Small intestine (tissue), 7 donors: ENCODE results near the gene CCDC172. TPM values are rescaled to one million over a fixed set of nuclear protein-coding genes. Genes with fewer than 3 reads are reported as not detected.

Experiments
- DNase-seq, 2 donors: peaks; one replicate each; pipeline versions ENCODE4 v3.0.0 to v3.0.0-alpha.2; 2013
- FAIRE-seq: peaks from 2 replicates; lab custom pipeline; 2012; peaks lifted over from hg19 to GRCh38; lab: Jason Lieb, UNC
- H3K27ac ChIP-seq, 3 donors: one replicate each; pipeline ENCODE4 v1.5.1; 2013; ENCODE audit warnings: low read length in 2 of 3, mild to moderate bottlenecking in 2 of 3, control low read depth in 1 of 3, inconsistent platforms in 1 of 3, low read depth in 1 of 3, moderate library complexity in 1 of 3
- H3K27me3 ChIP-seq, 3 donors: one replicate each; pipeline ENCODE4 v1.6.1; 2013; ENCODE audit warnings: low read length in 3 of 3, inconsistent platforms in 1 of 3; ENCODE audit not compliant: control insufficient read depth in 3 of 3, insufficient read depth in 3 of 3
- H3K36me3 ChIP-seq, 3 donors: one replicate each; pipeline ENCODE4 v1.6.1; 2013; ENCODE audit warnings: low read length in 3 of 3, inconsistent platforms in 1 of 3, low read depth in 1 of 3, mild to moderate bottlenecking in 1 of 3, moderate library complexity in 1 of 3; ENCODE audit not compliant: control insufficient read depth in 3 of 3, insufficient read depth in 2 of 3
- H3K4me1 ChIP-seq, 3 donors: one replicate each; pipeline ENCODE4 v1.6.1; 2013; ENCODE audit warnings: low read length in 2 of 3, inconsistent platforms in 1 of 3, low read depth in 1 of 3, mild to moderate bottlenecking in 1 of 3, moderate library complexity in 1 of 3; ENCODE audit not compliant: control insufficient read depth in 3 of 3, insufficient read depth in 2 of 3
- H3K4me3 ChIP-seq, 3 donors: one replicate each; pipeline ENCODE4 v1.5.1; 2013; ENCODE audit warnings: low read length in 3 of 3, control low read depth in 1 of 3, inconsistent platforms in 1 of 3, low read depth in 1 of 3, mild to moderate bottlenecking in 1 of 3, moderate library complexity in 1 of 3
- H3K9me3 ChIP-seq, 2 donors: one replicate each; pipeline ENCODE4 v1.6.1; 2013; ENCODE audit warnings: low read depth in 1 of 2, low read length in 1 of 2; ENCODE audit not compliant: control insufficient read depth in 2 of 2, insufficient read depth in 1 of 2
- WGBS, 3 donors: extraction: QIAGEN DNeasy Blood & Tissue Kit; methylation state at CpG; one replicate each; pipeline ENCODE4 v1.1.7; 2013; 5-methylcytosine and 5-hydroxymethylcytosine counted together
- polyA plus RNA-seq, 4 donors: library from polyadenylated mRNA; stranded (reverse) in 3 of 4; unstranded in 1 of 4; fragments of 200-250 nt in 3 of 4; fragments of 120-200 nt in 1 of 4; gene quantifications; one replicate each; pipeline versions ENCODE4 v1.2.1 to v1.2.3, GENCODE V29; 2013
- donor health status: healthy with polysubstance abuse.
- donor health status: control.
- donor health status: control.
- donor health status: Bipolar disorder and iron deficiency.
- donor health status: healthy.

The CCDC172 gene
- polyA plus RNA-seq, 4 donors, result not detected

- FAIRE-seq, result no peak
- Histone ChIP-seq H3K9me3 (no peaks in the 10 kb centered on the region), H3K36me3 (no peaks in the 10 kb centered on the region), H3K27me3 (no peaks in the 10 kb centered on the region), H3K4me3 (no peak overlapping the region), H3K27ac (no peak overlapping the region), H3K4me1 (no peaks in the 10 kb centered on the region)
- WGBS, 3 donors, result 44 to 59% (median 49%) methylated on average over 5 of the region's 5 CpGs
- no peak for DNase-seq
These were observed 74.0 kb downstream of the CCDC172 start for GRCh38 chr10:116398224-116398623.

DNA sequence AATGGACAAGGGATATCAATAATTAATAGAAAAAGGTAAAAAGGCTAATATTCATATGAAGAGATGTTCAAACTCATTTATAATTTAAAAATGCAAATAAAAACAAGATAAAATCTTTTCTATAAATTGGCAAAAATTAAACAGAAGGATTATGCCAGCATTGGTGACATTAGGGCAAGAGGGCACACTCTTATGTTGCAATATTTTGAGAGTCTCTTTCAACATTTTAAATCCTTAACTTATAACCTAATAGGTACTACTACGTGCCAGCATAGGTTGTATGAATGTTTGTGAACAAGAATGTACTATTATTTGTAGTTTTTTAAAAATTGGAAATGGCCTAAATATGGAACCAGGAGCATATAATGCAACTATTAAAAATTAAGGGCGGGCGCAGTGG is 78.6 kb downstream of the CCDC172 start:
- no peak for DNase-seq
- Histone ChIP-seq H3K27me3 (no peaks in the 10 kb centered on the region), H3K4me3 (no peak overlapping the region), H3K27ac (no peak overlapping the region), H3K9me3 (no peaks in the 10 kb centered on the region), H3K36me3 (no peaks in the 10 kb centered on the region), H3K4me1 (no peaks in the 10 kb centered on the region)
- 92 to 95% (median 95%) methylated on average over 3 of the region's 3 CpGs for WGBS, 3 donors
- FAIRE-seq, result no peak

DNA sequence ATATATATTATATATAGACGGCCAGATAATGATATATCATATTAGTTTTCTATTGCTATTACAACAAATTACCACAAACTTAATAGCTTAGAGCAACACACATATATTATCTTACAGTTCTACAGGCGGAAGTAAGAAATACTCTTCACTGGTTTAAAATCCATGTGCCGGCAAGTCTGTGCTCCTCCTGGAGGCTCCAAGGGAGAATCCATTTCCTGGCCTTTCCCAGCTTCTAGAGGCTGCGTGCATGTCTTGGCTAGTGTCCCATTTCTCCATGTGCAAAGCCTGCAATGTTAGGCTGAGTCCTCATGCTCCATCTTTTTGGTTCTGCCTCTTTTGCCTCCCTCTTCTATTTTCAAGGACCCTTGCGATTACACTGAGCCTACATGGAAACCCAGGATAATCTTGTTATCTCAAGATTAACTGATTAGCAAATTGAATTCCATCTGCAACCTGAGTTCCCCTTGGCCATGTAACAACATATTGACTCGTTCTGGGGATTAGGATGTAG is 79.5 kb downstream of the CCDC172 start:
- FAIRE-seq (no peak), DNase-seq (no peak)
- no peak overlapping the region for H3K27ac ChIP-seq
- 62 to 69% (median 66%) methylated on average over 6 of the region's 6 CpGs for WGBS, 3 donors
- H3K27me3 ChIP-seq, result no peaks in the 10 kb centered on the region
- H3K4me3 ChIP-seq, result no peak overlapping the region
- H3K9me3 ChIP-seq, result no peaks in the 10 kb centered on the region
- H3K36me3 ChIP-seq, result no peaks in the 10 kb centered on the region
- H3K4me1 ChIP-seq, result no peaks in the 10 kb centered on the region

GRCh38 chr10:116408719-116409118 is 84.5 kb downstream of the CCDC172 start:
- FAIRE-seq (no peak), DNase-seq (no peak)
- Histone ChIP-seq H3K27me3 (no peaks in the 10 kb centered on the region), H3K27ac (no peak overlapping the region), H3K4me1 (no peaks in the 10 kb centered on the region), H3K36me3 (no peaks in the 10 kb centered on the region), H3K9me3 (no peaks in the 10 kb centered on the region), H3K4me3 (no peak overlapping the region)
- 45 to 56% (median 51%) methylated on average over 7 of the region's 7 CpGs for WGBS, 3 donors

- DNase-seq (no peak), FAIRE-seq (no peak)
- Histone ChIP-seq H3K27ac (no peak overlapping the region), H3K36me3 (no peaks in the 10 kb centered on the region), H3K4me1 (no peaks in the 10 kb centered on the region), H3K27me3 (no peaks in the 10 kb centered on the region), H3K9me3 (no peaks in the 10 kb centered on the region), H3K4me3 (no peak overlapping the region)
- WGBS, 3 donors, result 76 to 83% (median 82%) methylated on average over 5 of the region's 5 CpGs
These were observed 86.1 kb downstream of the CCDC172 start for GRCh38 chr10:116410351-116410750.

DNA sequence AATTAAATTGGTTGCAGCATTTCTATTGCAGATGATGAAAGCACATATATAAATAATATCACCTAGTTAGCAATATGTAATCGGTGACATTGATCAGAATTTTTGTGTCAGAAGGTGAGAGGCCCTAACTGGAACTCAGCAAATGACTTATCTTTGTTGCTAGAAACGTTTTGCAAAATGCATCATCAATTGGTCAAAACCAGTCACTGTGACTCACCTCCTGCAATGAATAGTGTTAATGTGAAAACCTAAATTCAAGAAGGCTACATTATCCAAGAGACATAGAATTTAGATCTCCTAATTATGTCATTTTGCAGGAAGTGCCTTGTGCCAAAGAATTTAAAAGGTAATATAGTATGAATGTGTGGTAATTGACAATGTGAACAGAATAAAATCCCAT is 93.6 kb downstream of the CCDC172 start:
- DNase-seq, result no peak
- no peak for FAIRE-seq
- Histone ChIP-seq H3K27ac (no peak overlapping the region), H3K4me3 (no peak overlapping the region), H3K36me3 (no peaks in the 10 kb centered on the region), H3K27me3 (no peaks in the 10 kb centered on the region), H3K4me1 (no peaks in the 10 kb centered on the region), H3K9me3 (no peaks in the 10 kb centered on the region)
- 42 to 64% (median 48%) methylated on average over 2 of the region's 2 CpGs for WGBS, 3 donors

GRCh38 chr10:116418389-116418788 is 94.1 kb downstream of the CCDC172 start:
- Histone ChIP-seq H3K27me3 (no peaks in the 10 kb centered on the region), H3K9me3 (no peaks in the 10 kb centered on the region), H3K4me1 (no peaks in the 10 kb centered on the region), H3K36me3 (no peaks in the 10 kb centered on the region), H3K4me3 (no peak overlapping the region), H3K27ac (no peak overlapping the region)
- FAIRE-seq (no peak), DNase-seq (no peak)
- WGBS, 3 donors, result 63 to 72% (median 67%) methylated on average over 1 of the region's 1 CpG

DNA sequence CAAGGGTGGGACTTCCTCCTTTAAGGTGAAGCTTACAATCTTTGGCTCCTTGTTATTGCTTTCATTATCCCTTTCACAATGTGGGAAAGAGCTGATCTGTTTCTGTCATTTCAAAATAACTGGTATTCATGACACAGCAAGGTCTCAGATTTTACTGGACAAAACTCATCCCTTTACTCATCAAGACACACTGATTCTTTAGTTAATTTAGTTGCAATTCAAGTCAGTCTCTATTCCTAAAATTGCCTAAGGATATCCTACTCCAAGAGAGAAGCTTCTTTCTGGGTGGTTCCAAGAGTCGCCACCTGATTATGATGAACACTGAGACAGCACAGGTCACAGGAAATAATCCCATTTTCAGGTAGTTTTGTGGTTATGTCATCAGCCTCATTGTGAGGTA is 97.6 kb downstream of the CCDC172 start:
- no peaks in the 10 kb centered on the region for H3K36me3 ChIP-seq
- no peak overlapping the region for H3K27ac ChIP-seq
- DNase-seq (no peak), FAIRE-seq (no peak)
- no peak overlapping the region for H3K4me3 ChIP-seq
- H3K4me1 ChIP-seq, result no peaks in the 10 kb centered on the region
- 83 to 92% (median 91%) methylated on average over 1 of the region's 1 CpG for WGBS, 3 donors
- H3K9me3 ChIP-seq, result no peaks in the 10 kb centered on the region
- no peaks in the 10 kb centered on the region for H3K27me3 ChIP-seq

DNA sequence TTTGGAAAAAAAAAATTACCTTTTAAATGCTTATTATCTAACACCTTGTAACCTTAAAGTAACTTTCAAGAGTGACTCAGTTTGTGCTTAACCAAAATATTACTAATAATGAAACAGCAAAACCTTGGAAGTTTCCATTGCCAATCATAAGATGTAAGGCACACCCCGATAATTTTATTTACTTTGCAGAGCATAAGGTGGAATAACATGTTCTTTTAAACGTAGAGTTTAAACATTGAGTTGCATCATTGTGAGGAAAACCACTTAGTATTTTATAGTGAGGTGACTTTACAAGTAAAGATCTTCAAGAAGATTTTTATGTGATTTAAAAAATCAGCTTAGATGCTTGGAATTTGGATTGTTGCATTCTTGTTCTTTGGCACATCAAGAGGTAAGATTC is 103.4 kb downstream of the CCDC172 start, which contains the start of gene PNLIPRP3:
PNLIPRP3 (plus strand) TSS at position 177 of the 400 bp plus-strand sequence; CDS start at position 343, 166 bp downstream.
- Histone ChIP-seq H3K27ac (no peak within 1 kb of the TSS), H3K9me3 (no peaks in the 10 kb centered on the region), H3K4me3 (no peak within 1 kb of the TSS), H3K36me3 (no peaks in the 10 kb centered on the region), H3K27me3 (peaks cover 0 to 4% (median 0%) of the 10 kb centered on the region in 3 donors), H3K4me1 (no peaks in the 10 kb centered on the region)
- DNase-seq (no peak), FAIRE-seq (no peak)
- 14 to 62% (median 28%) methylated on average over 2 of the region's 2 CpGs for WGBS, 3 donors
